HS-5 (cell line): ENCODE measurements around the gene EFCAB8.
"Not testable (repeated sequence)": the region's sequence is repeated elsewhere in the genome, so short reads cannot be mapped to it uniquely, and the experiment has no call there.

Experiments
- DNase-seq: peaks from one replicate; pipeline ENCODE4 v3.0.0-alpha.2; 2012; ENCODE audit warnings: low read depth

Gene EFCAB8

DNA sequence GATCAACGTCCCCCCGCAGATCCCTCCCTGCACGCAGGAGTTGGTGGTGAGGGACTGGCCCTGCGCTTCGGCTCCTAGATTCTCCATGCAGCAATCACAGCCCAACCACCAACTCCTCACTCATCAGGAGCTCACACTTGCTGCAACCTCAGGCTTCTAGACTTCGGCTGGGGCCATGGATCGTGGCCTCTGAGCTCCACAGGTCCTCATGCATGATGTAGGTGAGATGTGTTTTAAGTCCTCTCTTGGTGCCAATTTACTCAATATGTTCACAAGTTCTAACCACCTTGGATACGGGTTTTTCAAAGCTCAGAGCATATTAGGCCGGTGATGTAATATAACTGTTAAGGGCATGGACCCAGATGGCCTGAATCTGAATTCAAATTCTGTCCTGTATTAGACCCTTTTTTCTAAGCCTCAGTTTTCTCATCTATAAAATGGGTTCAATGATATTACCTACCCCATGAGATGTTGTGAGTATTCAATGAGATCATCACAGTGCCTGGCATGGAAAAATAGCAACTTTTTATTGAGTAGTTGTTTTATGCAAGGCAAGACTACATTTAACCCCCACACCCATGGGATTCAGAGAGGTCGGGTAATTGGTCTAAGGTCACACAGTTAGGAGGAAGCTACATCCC, 114.5 kb downstream of the EFCAB8 start:
- no peak for DNase-seq

DNA sequence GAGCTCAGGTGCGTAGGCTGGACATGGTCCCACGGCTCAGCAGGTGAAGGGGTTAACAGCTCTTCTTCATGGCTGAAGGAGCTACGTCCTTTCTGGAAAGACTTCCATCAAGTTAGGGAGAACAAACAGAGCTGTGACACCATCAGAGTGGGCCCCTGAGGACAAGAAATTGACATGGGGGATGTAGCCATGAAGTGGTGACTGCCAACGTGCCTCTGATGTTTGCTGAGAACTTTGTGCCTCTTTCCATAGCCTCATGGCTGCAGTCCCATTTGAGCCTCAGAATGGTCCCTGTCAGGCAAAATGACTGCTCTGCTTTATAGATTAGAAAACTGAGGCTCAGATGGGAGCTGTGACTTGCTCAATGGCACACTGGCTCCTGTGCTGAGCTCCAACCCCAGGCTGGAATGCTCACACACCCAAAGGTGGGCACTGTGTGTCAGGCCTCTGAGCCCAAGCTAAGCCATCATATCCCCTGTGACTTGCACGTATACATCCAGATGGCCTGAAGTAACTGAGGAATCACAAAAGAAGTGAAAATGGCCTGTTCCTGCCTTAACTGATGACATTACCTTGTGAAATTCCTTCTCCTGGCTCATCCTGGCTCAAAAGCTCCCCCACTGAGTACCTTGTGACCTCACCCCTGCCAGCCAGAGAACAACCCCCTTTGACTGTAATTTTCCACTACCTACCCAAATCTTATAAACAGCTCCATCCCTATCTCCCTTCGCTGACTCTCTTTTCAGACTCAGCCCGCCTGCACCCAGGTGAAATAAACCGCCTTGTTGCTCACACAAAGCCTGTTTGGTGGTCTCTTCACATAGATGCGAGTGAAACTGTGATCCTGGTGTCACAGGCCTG, 115.7 kb downstream of the EFCAB8 start:
- not testable (repeated sequence) for DNase-seq

DNA sequence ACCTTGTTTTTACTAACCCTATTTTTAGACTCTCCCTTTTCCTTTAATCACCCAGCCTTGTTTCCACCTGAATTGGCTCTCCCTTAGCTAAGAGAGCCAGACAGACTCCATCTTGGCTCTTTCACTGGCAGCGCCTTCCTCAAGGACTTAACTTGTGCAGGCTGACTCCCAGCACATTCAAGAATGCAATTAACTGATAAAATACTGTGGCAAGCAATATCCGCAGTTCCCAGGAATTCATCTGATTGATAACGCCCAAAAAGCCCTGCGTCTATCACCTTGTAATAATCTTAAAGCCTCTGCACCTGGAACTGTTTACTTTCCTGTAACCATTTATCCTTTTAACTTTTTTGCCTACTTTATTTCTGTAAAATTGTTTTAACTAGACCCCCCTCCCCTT, 116.4 kb downstream of the EFCAB8 start:
- DNase-seq = not testable (repeated sequence)

GRCh38 chr20:32975698-32976674, 117.3 kb downstream of the EFCAB8 start:
- no peak for DNase-seq

- no peak for DNase-seq
Observed at GRCh38 chr20:32976746-32977145, 118.0 kb downstream of the EFCAB8 start.

GRCh38 chr20:32977281-32978008, 118.7 kb downstream of the EFCAB8 start:
- DNase-seq = no peak

DNA sequence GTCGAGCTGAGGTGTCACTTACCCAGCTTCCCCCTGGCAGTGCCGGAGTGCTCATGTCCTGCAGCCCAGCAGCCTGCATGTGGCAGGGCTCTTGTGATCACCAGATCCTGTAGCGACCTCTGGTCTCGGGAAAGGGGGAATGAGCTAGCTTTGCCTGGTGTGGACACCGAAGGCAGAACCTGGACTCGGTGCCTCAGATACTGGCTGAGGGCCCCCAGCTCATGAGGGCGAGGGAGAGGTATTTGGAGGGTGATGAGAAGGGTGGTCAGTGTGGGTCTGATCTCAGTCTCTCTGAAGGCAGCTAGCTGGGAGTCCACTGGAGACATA, 119.2 kb downstream of the EFCAB8 start:
- DNase-seq = no peak

DNA sequence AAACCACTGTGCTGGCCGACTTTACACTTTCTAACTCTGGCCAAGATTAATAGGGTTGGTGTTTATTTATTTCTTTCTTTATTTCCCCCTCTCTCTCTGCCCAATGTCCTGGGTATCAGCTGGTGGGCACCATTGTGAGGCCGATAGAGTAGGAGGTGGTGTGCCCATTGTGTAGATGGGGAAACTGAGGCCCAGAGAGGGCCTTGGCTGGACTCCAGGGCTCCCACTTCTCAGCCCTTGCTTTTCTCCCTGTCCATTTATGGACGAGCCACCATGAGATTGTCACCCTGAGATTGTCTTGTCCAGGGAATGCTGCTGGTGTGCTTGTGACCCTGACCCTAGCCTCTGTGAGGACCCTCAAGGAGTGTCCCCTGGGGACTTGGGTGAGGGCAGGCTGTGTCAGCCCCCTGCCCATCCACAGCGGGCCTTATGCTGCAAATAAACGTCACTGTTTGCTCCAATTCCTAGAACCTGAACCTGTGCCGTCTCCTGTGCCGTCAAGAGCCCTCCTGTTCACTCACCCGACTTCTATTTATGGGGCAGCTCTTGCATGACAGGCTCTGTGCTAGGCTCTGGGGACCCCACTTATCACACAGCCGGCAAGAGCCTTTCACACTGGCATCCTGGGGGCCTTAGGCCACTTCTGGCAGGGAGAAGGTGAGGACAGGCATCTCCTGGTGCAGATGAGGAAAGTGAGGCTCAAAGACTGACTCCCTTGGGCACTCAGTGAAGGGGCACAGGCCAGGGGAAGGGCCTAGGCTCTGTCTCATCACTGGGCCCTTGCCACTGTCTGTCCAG, 120.7 kb downstream of the EFCAB8 start:
- no peak for DNase-seq

DNA sequence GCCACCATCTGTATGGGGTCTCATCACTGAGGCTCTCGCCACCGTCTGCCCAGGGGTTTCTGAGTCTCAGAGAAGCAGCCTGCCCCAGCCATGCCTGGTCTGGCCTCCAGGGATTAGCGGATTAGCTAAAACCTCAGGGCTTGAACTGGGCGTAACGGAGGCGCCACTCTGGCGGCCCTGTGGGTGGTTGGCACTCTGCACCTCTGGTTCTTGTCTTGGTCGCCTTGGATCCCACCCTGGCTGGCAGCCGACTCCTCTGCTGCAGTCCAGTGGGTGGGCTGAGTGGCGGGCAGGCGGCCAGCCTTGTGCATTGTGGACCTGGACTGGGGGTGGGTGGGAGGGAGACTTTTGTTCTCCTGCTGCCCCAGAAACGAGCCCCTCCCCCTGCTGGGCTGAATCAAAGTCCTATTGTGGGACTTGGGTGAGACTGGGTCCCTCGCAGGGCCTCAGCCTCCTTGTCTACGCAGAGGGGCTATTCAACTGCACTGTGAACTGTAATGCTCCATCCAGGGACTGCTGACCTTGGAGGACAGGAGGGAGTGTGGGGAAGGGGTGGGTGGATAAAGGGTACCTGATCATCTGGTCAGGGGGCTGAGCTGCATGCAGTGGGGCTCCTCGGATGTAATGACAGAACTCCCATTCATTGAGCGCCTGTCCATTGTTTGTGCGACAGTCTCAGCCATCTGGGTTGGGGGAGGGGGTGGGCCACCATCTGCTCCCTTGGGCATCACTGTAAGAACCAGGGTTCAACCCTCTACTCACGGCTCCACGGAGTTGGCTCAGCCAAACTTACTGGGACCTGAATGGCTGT, 121.6 kb downstream of the EFCAB8 start:
- no peak for DNase-seq

GRCh38 chr20:32980990-32981389, 122.3 kb downstream of the EFCAB8 start:
- no peak for DNase-seq

GRCh38 chr20:32982617-32983458, 124.1 kb downstream of the EFCAB8 start:
- no peak for DNase-seq

GRCh38 chr20:32983459-32984112, 124.9 kb downstream of the EFCAB8 start:
- no peak for DNase-seq

GRCh38 chr20:32984196-32984595, 125.5 kb downstream of the EFCAB8 start:
- no peak for DNase-seq

- DNase-seq = no peak
Observed at GRCh38 chr20:32984631-32985354, 126.1 kb downstream of the EFCAB8 start.

GRCh38 chr20:32985596-32985995, 126.9 kb downstream of the EFCAB8 start:
- no peak for DNase-seq

GRCh38 chr20:32986331-32986966, 127.7 kb downstream of the EFCAB8 start:
- DNase-seq = no peak

DNA sequence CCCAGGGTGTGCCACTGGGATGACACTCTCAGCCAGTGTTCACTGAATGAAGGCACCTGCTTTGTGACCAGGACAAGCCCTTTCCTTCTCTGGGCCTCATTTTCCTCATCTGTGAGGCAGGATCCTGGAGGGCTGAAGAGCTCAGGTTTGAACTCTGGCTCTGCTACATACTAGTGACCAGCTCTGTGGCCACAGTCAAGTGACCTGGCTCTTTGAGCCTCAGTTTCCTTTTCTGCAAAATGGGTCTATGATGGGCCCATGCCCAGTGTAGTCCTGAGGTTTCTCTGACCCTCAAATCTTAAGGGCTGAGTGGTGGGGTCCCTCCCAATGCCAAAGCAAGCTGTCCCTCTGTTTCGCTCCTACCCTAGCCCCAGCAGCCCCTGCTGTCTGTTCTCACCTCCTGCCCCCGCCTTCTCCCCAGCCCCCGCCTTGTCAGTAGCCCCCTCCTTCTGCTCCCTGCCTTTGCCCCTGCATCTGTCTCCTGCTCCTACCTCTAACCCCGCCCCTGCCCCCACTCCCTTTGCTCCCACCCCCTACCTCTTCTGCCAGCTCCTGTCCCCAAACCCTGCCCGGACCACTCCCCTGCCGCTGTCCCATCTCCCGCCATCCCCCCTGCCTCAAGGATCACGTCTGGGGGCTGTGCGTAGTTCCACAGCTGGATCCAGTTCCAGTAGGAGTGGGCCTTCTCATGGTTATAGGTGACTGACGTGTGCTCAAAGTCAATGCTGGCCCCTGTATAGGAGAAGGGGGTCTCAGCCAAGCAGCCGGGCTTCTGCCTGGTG, 128.5 kb downstream of the EFCAB8 start:
- no peak for DNase-seq
